Measurements from ENCODE around the gene SFSWAP.
"Not testable (repeated sequence)": the region's sequence is repeated elsewhere in the genome, so short reads cannot be mapped to it uniquely, and the experiment has no call there.

SFSWAP gene

DNA sequence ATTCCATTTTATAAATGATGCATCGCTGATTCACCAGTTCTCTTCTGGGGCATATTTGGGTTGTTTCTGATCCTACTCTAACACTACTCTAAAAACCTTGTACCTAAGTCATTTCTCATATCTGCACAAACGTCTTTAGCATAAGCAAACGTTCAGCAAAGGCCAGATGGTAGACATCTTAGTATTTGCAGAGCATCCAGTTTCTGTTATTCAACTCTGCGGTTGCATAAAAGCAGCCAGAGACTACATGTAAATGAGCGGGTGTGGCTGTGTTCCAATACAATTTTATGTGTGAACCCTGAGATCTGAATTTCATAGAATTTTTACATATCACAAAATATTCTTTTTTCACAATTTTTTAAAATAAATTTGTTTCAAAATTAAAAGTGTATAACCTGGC, 94.5 kb downstream of the SFSWAP start:
- Histone ChIP-seq H3K36me3 (ENCODE audit: control insufficient read depth in 1 of 2, insufficient read depth in 2 of 2, low read length in 2 of 2) (peaks cover 4 to 15% of the 10 kb centered on the region in 2 donors), H3K27me3 (ENCODE audit: control insufficient read depth in 1 of 2, insufficient read depth in 2 of 2, low read length in 2 of 2) (no peaks in the 10 kb centered on the region), H3K27ac (ENCODE audit: low read depth, low read length) (no peak overlapping the region), H3K4me3 (ENCODE audit: low read depth in 1 of 2, low read length in 2 of 2) (no peak overlapping the region), H3K9ac (ENCODE audit: low read depth in 1 of 2, low read length in 2 of 2) (no peak overlapping the region), H3K9me3 (ENCODE audit: control insufficient read depth in 1 of 2, low read length in 2 of 2) (no peaks in the 10 kb centered on the region), H3K4me1 (ENCODE audit: control insufficient read depth in 1 of 2, insufficient read depth in 2 of 2, low read length in 2 of 2) (peaks cover 0 to 5% of the 10 kb centered on the region in 2 donors)

DNA sequence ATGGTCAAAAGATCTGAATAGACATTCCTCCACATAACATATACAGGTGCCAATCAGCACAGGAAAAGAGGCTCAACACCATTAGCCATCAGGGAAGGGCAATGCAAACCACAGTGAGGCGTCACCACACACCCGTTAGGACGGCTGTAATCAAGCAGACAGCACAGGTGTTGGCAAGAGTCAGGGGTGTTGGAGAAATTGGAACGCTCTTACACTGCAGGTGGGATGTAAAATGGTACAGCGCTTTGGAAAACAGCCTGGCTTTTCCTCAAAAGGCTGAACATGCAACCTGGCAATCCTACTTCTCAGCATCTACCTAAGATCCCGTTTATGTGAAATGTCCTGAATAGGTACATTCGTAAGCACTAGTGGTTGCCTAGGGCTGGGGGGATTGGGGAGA, 95.8 kb downstream of the SFSWAP start:
- no peak overlapping the region for H3K27ac ChIP-seq (ENCODE audit: low read depth, low read length)
- H3K27me3 ChIP-seq (ENCODE audit: control insufficient read depth in 1 of 2, insufficient read depth in 2 of 2, low read length in 2 of 2) = no peaks in the 10 kb centered on the region
- peaks cover 4 to 6% of the 10 kb centered on the region in 2 donors for H3K36me3 ChIP-seq (ENCODE audit: control insufficient read depth in 1 of 2, insufficient read depth in 2 of 2, low read length in 2 of 2)
- H3K4me3 ChIP-seq (ENCODE audit: low read depth in 1 of 2, low read length in 2 of 2) = no peak overlapping the region
- peaks cover 0 to 5% of the 10 kb centered on the region in 2 donors for H3K4me1 ChIP-seq (ENCODE audit: control insufficient read depth in 1 of 2, insufficient read depth in 2 of 2, low read length in 2 of 2)
- H3K9me3 ChIP-seq (ENCODE audit: control insufficient read depth in 1 of 2, low read length in 2 of 2) = no peaks in the 10 kb centered on the region
- H3K9ac ChIP-seq (ENCODE audit: low read depth in 1 of 2, low read length in 2 of 2) = no peak overlapping the region

GRCh38 chr12:131808744-131809371, 98.0 kb downstream of the SFSWAP start:
- H3K4me3 ChIP-seq (ENCODE audit: low read depth in 1 of 2, low read length in 2 of 2) = peak overlapping the region in 1 of 2 donors; percentile 48

DNA sequence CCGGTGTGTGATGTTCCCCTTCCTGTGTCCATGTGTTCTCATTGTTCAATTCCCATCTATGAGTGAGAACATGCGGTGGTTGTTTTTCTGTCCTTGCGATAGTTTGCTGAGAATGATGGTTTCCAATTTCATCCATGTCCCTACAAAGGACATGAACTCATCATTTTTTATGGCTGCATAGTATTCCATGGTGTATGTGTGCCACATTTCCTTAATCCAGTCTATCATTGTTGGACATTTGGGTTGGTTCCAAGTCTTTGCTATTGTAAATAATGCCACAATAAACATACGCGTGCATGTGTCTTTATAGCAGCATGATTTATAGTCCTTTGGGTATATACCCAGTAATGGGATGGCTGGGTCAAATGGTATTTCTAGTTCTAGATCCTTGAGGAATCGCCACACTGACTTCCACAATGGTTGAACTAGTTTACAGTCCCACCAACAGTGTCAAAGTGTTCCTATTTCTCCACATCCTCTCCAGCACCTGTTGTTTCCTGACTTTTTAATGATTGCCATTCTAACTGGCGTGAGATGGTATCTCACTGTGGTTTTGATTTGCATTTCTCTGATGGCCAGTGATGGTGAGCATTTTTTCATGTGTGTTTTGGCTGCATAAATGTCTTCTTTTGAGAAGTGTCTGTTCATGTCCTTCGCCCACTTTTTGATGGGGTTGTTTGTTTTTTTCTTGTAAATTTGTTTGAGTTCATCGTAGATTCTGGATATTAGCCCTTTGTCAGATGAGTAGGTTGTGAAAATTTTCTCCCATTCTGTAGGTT, 98.8 kb downstream of the SFSWAP start:
- H3K4me1 ChIP-seq (ENCODE audit: control insufficient read depth in 1 of 2, insufficient read depth in 2 of 2, low read length in 2 of 2); H3K4me3 ChIP-seq (ENCODE audit: low read depth in 1 of 2, low read length in 2 of 2); H3K27me3 ChIP-seq (ENCODE audit: control insufficient read depth in 1 of 2, insufficient read depth in 2 of 2, low read length in 2 of 2); H3K9ac ChIP-seq (ENCODE audit: low read depth in 1 of 2, low read length in 2 of 2); H3K36me3 ChIP-seq (ENCODE audit: control insufficient read depth in 1 of 2, insufficient read depth in 2 of 2, low read length in 2 of 2); H3K27ac ChIP-seq (ENCODE audit: low read depth, low read length); H3K9me3 ChIP-seq (ENCODE audit: control insufficient read depth in 1 of 2, low read length in 2 of 2): not testable (repeated sequence)

More at GRCh38 chr12:131808744-131809371, 98.0 kb downstream of the SFSWAP start:
- peaks cover 0 to 5% of the 10 kb centered on the region in 2 donors for H3K9me3 ChIP-seq (ENCODE audit: control insufficient read depth in 1 of 2, low read length in 2 of 2)
- no peak overlapping the region for H3K9ac ChIP-seq (ENCODE audit: low read depth in 1 of 2, low read length in 2 of 2)
- H3K27me3 ChIP-seq (ENCODE audit: control insufficient read depth in 1 of 2, insufficient read depth in 2 of 2, low read length in 2 of 2) = no peaks in the 10 kb centered on the region
- H3K27ac ChIP-seq (ENCODE audit: low read depth, low read length) = no peak overlapping the region
- H3K4me1 ChIP-seq (ENCODE audit: control insufficient read depth in 1 of 2, insufficient read depth in 2 of 2, low read length in 2 of 2) = peaks cover 0 to 4% of the 10 kb centered on the region in 2 donors
- H3K36me3 ChIP-seq (ENCODE audit: control insufficient read depth in 1 of 2, insufficient read depth in 2 of 2, low read length in 2 of 2) = no peaks in the 10 kb centered on the region

GRCh38 chr12:131810726-131811125, 99.8 kb downstream of the SFSWAP start:
- peaks cover 0 to 5% of the 10 kb centered on the region in 2 donors for H3K9me3 ChIP-seq (ENCODE audit: control insufficient read depth in 1 of 2, low read length in 2 of 2)
- H3K27ac ChIP-seq (ENCODE audit: low read depth, low read length) = no peak overlapping the region

DNA sequence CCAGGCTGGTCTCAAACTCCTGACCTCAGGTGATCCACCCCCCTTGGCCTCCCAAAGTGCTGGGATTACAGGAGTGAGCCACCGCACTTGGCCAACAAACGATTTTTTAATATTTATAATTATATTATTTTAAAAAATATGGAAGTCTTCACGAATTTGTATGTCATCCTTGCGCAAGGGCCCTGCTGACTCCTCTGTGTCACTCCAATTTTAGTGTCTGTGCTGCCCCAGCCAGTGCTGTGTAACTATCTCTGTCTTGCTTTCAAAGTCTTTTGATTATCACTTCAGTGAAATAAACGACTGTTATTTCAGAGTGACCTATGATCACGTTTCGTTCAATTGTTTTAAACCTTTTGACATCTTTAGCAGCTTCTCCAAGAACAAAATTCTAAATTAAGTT, 104.2 kb downstream of the SFSWAP start:
- Histone ChIP-seq H3K27me3 (ENCODE audit: control insufficient read depth in 1 of 2, insufficient read depth in 2 of 2, low read length in 2 of 2) (no peaks in the 10 kb centered on the region), H3K4me3 (ENCODE audit: low read depth in 1 of 2, low read length in 2 of 2) (no peak overlapping the region), H3K36me3 (ENCODE audit: control insufficient read depth in 1 of 2, insufficient read depth in 2 of 2, low read length in 2 of 2) (no peaks in the 10 kb centered on the region), H3K9ac (ENCODE audit: low read depth in 1 of 2, low read length in 2 of 2) (no peak overlapping the region), H3K4me1 (ENCODE audit: control insufficient read depth in 1 of 2, insufficient read depth in 2 of 2, low read length in 2 of 2) (no peaks in the 10 kb centered on the region), H3K9me3 (ENCODE audit: control insufficient read depth in 1 of 2, low read length in 2 of 2) (peaks cover 0 to 5% of the 10 kb centered on the region in 2 donors), H3K27ac (ENCODE audit: low read depth, low read length) (no peak overlapping the region)

More at GRCh38 chr12:131810726-131811125, 99.8 kb downstream of the SFSWAP start:
- H3K4me1 ChIP-seq (ENCODE audit: control insufficient read depth in 1 of 2, insufficient read depth in 2 of 2, low read length in 2 of 2) = no peaks in the 10 kb centered on the region
- no peaks in the 10 kb centered on the region for H3K36me3 ChIP-seq (ENCODE audit: control insufficient read depth in 1 of 2, insufficient read depth in 2 of 2, low read length in 2 of 2)
- H3K27me3 ChIP-seq (ENCODE audit: control insufficient read depth in 1 of 2, insufficient read depth in 2 of 2, low read length in 2 of 2) = no peaks in the 10 kb centered on the region
- H3K4me3 ChIP-seq (ENCODE audit: low read depth in 1 of 2, low read length in 2 of 2) = no peak overlapping the region
- H3K9ac ChIP-seq (ENCODE audit: low read depth in 1 of 2, low read length in 2 of 2) = no peak overlapping the region

DNA sequence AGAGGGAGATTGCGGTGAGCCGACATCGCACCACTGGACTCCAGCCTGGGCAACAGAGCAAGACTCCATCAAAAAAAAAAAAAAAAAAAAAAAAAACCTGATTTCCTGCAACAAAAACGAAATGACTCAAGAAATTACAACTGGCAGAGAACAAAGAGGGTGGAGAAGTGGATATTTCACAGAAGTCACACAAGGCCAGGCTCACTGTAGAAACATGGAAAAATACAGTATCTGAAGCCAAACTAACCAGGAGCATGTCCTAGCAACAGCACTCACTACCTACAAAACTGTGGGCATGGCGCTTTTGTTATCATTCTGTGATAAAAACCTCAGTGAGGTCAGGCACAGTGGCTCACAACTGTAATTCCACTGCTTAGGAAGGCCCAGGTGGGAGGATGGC, 105.6 kb downstream of the SFSWAP start:
- H3K4me3 ChIP-seq (ENCODE audit: low read depth in 1 of 2, low read length in 2 of 2) = no peak overlapping the region
- peaks cover 0 to 5% of the 10 kb centered on the region in 2 donors for H3K9me3 ChIP-seq (ENCODE audit: control insufficient read depth in 1 of 2, low read length in 2 of 2)
- H3K36me3 ChIP-seq (ENCODE audit: control insufficient read depth in 1 of 2, insufficient read depth in 2 of 2, low read length in 2 of 2) = no peaks in the 10 kb centered on the region
- no peak overlapping the region for H3K27ac ChIP-seq (ENCODE audit: low read depth, low read length)
- H3K9ac ChIP-seq (ENCODE audit: low read depth in 1 of 2, low read length in 2 of 2) = no peak overlapping the region
- H3K27me3 ChIP-seq (ENCODE audit: control insufficient read depth in 1 of 2, insufficient read depth in 2 of 2, low read length in 2 of 2) = no peaks in the 10 kb centered on the region
- H3K4me1 ChIP-seq (ENCODE audit: control insufficient read depth in 1 of 2, insufficient read depth in 2 of 2, low read length in 2 of 2) = no peaks in the 10 kb centered on the region

DNA sequence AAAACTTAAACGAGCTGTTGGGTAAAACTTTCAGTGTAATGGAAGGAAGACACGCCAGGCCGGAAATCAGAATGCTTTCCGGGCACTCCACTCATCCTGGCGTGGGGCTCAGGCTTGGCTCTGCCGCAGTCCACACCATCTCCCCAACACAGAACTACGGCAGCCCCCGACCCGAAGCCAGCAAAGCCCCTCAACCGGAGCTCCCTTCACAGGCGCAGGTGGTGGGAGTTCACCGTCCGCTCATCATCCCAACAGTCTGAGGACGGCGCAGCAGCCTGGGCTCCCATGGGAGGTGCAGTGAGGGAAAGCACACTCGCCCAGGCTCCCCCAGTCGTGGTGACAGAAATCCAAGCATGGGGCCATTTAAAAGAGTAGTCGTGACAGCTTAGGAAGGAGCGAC, 106.4 kb downstream of the SFSWAP start:
- Histone ChIP-seq H3K36me3 (ENCODE audit: control insufficient read depth in 1 of 2, insufficient read depth in 2 of 2, low read length in 2 of 2) (no peaks in the 10 kb centered on the region), H3K27me3 (ENCODE audit: control insufficient read depth in 1 of 2, insufficient read depth in 2 of 2, low read length in 2 of 2) (no peaks in the 10 kb centered on the region), H3K4me3 (ENCODE audit: low read depth in 1 of 2, low read length in 2 of 2) (no peak overlapping the region), H3K9me3 (ENCODE audit: control insufficient read depth in 1 of 2, low read length in 2 of 2) (peaks cover 0 to 5% of the 10 kb centered on the region in 2 donors), H3K27ac (ENCODE audit: low read depth, low read length) (no peak overlapping the region), H3K9ac (ENCODE audit: low read depth in 1 of 2, low read length in 2 of 2) (no peak overlapping the region), H3K4me1 (ENCODE audit: control insufficient read depth in 1 of 2, insufficient read depth in 2 of 2, low read length in 2 of 2) (no peaks in the 10 kb centered on the region)

DNA sequence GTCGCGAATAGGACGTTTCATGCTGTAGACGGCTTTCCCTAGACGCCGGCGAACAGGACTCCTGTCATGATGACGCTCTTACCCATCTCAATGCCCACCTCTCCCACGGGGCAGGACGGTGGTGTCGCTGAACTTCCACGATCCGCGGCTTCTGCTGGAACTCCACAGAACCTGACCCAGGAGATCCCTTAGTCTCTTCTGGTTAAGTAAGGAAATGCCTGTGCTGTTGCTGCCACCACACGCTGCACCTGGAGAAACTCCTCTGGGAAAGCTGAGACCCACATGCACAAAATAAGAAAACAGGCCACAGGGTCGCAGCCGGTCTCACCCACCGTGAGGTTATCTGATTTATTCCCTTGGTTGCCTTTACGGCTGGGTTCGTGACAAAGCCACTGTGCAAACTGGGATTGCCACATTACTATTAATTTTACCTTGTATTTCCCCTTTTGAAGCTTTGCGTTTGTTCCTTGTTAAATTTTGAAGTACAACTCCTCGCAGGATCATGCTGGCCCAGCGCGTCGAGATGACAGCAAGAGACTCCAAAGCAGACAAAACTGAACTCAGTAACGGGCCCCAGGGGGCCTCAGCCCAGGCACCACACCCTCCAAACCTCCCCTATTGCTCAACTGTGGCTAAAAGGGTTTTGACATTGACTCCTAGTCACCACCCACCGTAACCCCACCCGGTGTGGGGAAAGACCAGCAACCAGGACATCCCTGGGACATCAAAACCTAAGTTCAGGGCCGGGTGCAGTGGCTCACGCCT, 108.1 kb downstream of the SFSWAP start:
- H3K9me3 ChIP-seq (ENCODE audit: control insufficient read depth in 1 of 2, low read length in 2 of 2) = no peaks in the 10 kb centered on the region
- H3K4me3 ChIP-seq (ENCODE audit: low read depth in 1 of 2, low read length in 2 of 2) = no peak overlapping the region
- H3K9ac ChIP-seq (ENCODE audit: low read depth in 1 of 2, low read length in 2 of 2) = no peak overlapping the region
- no peak overlapping the region for H3K27ac ChIP-seq (ENCODE audit: low read depth, low read length)
- H3K27me3 ChIP-seq (ENCODE audit: control insufficient read depth in 1 of 2, insufficient read depth in 2 of 2, low read length in 2 of 2) = peaks cover 0 to 3% of the 10 kb centered on the region in 2 donors
- H3K4me1 ChIP-seq (ENCODE audit: control insufficient read depth in 1 of 2, insufficient read depth in 2 of 2, low read length in 2 of 2) = no peaks in the 10 kb centered on the region
- H3K36me3 ChIP-seq (ENCODE audit: control insufficient read depth in 1 of 2, insufficient read depth in 2 of 2, low read length in 2 of 2) = no peaks in the 10 kb centered on the region

DNA sequence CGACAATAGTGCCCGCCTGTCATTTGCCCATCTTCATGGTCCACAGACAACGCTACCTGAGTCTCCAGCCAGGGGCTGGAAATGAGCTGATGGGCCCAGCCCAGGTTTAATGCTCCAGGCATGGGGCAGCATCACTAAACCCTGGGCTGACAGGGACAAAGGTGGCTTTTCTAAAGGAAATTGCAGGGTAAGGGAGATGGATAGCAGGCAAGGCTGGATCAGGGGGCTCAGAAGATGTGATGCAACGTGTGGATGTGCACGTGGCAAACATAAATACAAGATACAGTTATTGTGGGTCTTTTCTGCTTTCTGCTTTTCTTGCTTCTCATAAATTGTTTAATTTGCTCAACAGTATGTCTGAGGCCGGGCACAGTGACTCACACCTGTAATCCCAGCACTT, 113.6 kb downstream of the SFSWAP start:
- Histone ChIP-seq H3K27ac (ENCODE audit: low read depth, low read length) (no peak overlapping the region), H3K9ac (ENCODE audit: low read depth in 1 of 2, low read length in 2 of 2) (no peak overlapping the region), H3K4me3 (ENCODE audit: low read depth in 1 of 2, low read length in 2 of 2) (no peak overlapping the region), H3K36me3 (ENCODE audit: control insufficient read depth in 1 of 2, insufficient read depth in 2 of 2, low read length in 2 of 2) (no peaks in the 10 kb centered on the region), H3K4me1 (ENCODE audit: control insufficient read depth in 1 of 2, insufficient read depth in 2 of 2, low read length in 2 of 2) (peaks cover 0 to under 1% of the 10 kb centered on the region in 2 donors), H3K9me3 (ENCODE audit: control insufficient read depth in 1 of 2, low read length in 2 of 2) (no peaks in the 10 kb centered on the region), H3K27me3 (ENCODE audit: control insufficient read depth in 1 of 2, insufficient read depth in 2 of 2, low read length in 2 of 2) (peaks cover 11 to 14% of the 10 kb centered on the region in 2 donors)

Measured in duodenal mucosa (tissue), 2 donors.